T1000 (cell line): ENCODE results near the gene PGLYRP2.
"Not testable (repeated sequence)": the region's sequence is repeated elsewhere in the genome, so short reads cannot be mapped to it uniquely, and the experiment has no call there.

Experiments
- DNase-seq: peaks from one replicate; lab custom pipeline; 2025; ENCODE audit warnings: mixed read lengths; lab: John Stamatoyannopoulos, UW

PGLYRP2 gene

DNA sequence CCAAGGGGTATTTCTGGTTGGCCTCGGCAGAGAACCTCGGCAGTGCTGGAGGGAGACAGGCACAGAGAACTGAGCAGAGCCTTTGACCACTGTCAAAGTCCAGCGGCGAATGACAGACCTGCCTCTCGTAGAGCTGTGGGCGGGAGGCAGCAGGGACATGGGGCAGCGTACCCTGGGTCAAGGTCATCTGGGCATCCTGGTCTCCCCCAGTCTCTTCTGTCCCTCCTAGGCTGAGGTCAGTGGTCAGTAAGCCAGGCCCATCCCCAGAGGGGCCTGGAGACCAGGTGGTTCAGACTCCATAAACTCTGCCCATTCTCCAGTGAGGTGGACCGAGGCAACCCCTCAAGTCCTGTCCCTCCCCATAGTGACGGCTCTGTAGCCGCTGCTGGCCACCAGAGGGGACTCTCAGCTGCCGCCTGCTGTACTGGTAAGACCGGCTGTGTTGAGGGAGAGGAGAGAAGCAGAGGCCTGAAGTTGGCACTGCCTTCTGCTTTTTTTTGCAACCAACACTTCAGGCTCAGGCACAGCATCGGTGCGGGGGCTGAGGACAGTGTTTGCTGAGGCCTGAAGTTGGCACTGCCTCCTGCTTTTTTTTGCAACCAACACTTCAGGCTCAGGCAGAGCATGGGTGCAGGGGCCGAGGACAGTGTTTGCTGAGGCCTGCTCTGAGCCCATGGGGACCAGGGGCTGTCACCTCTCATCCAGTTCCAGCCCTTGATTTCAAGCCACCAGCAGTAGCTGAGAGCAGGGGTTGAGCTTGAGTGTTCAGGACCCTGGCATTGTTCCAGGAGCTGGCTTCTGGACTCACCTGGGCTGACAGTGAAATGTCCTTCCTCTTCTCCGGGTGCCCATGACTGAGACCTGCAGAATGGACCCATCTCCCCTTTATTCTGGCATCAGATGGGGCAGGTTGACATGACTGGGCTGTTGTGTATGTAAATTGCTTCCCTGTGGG is at the start of gene PGLYRP2:
TSS of gene PGLYRP2 (minus strand) at position 111 of the 955 bp plus-strand sequence. CDS start 130 bp downstream, outside the sequence.
- no peak for DNase-seq

DNA sequence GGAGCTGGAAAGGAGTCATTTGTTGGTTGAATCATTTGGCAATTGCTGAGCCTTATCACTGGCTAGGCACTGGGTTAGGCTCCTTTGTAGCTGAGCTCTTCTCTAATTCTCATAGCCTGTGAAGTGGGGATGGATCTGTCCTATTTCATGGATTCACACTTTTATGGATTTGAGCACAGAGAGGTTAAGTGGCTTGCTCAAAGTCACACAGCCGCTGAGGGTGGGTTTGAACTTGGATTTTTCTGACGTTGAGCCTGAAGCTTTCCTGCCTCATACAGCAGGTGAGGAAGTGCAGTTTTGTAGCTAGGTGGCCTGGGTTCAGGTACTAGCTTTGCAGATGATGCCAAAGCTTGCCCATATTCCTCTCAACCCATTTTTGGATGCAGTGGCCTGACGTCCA is 48.4 kb upstream of the PGLYRP2 start:
- no peak for DNase-seq

GRCh38 chr19:15526408-15526807 is 47.1 kb upstream of the PGLYRP2 start:
- DNase-seq: no peak

DNA sequence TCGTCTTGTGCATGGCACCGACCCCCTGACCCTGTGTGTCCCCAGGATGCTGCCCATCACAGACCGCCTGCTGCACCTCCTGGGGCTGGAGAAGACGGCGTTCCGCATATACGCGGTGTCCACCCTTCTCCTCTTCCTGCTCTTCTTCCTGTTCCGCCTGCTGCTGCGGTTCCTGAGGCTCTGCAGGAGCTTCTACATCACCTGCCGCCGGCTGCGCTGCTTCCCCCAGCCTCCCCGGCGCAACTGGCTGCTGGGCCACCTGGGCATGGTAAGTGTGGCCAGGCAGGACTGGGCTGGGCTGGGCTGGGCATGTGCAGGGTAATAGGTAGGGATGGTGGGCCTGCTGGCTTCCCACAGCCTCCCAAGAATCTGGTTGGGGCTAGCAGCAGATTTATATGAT is 46.0 kb upstream of the PGLYRP2 start:
- no peak for DNase-seq

DNA sequence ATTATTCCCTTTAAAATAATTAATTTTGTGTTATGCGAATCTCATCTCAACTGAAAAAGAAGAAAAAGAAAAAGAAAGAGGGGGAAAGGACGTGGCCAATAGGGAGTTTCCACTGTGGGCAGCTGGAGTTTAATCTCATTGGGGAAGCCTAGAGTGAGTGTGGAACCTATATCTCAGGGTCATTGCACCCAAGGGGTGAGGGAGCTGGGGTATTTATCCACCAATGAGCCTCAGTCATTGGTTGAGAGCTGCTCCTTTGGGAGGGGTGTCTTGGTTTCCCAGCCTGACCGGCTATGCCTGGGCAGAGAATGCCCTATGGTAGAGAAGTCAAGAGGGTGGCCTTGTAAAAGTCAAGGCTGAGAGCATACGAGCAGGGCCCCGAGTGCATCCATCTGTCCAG is 45.5 kb upstream of the PGLYRP2 start:
- DNase-seq: no peak

DNA sequence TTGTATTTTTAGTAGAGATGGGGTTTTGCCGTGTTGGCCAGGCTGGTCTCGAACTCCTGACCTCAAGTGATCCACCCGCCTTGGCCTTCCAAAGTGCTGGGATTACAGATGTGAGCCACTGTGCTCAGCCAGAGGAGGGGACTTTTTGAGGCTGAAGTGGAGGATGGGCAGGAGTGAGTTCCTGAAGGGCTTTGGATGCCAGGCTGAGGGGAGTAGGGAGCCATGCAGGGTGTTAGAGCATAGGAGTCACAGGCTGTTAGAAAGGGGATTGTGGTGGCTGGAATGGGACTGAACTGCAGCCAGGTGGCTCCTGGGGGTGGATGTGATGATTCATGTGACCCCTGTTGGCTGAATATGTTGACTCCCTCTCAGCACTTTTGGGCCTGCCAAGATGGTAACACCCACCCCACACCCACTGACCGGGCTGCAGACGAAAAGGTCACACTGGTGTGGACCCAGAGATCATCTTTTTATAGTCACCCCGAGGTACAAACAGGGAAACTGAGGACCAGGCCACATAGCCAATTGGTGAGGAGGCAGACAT is 40.2 kb upstream of the PGLYRP2 start:
- no peak for DNase-seq

- DNase-seq: no peak
Measured at GRCh38 chr19:15517778-15518177, 38.5 kb upstream of the PGLYRP2 start.

DNA sequence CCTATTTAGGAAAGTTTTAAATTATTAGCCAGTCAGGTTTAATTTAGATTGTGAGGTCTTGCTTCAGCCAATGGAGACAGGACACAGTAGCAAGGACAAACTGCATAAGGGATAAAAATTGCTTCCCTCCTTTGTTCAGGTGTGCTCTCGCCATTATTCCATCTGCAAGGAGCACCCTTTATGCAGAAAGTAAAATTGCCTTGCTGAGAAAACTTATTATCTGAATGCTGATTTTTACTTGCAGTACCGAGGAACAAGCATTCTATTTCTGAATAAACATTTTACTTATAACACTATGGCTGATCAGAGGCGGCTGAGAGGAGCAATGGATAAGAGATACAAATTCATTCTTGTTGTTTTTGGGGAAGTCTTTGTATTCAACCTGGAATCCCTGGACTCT is 37.1 kb upstream of the PGLYRP2 start:
- DNase-seq: no peak

DNA sequence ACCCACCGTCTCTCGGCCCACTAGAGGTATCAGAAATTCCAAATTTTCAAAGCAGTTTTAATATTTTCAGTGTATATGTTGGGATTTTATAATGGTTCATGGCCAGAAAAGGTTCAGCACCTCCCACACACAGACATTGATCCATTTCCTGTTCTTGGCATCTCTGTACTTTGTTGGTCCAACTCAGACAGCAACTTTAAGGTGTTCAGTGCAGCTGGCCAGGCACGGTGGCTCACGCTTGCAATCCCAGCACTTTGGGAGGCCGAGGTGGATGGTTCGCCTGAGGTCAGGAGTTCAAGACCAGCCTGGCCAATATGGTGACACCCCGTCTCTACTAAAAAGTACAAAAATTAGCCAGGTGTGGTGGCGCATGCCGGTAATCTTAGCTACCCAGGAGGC is 35.9 kb upstream of the PGLYRP2 start:
- not testable (repeated sequence) for DNase-seq

- no peak for DNase-seq
Measured at GRCh38 chr19:15511671-15512424, 32.5 kb upstream of the PGLYRP2 start.

- no peak for DNase-seq
Measured at GRCh38 chr19:15508035-15508710, 28.9 kb upstream of the PGLYRP2 start, which contains the start of gene CYP4F22. Gene CYP4F22, plus strand, starts transcription at chr19:15508525. Its CDS starts 16,812 bp downstream, at chr19:15525337.

DNA sequence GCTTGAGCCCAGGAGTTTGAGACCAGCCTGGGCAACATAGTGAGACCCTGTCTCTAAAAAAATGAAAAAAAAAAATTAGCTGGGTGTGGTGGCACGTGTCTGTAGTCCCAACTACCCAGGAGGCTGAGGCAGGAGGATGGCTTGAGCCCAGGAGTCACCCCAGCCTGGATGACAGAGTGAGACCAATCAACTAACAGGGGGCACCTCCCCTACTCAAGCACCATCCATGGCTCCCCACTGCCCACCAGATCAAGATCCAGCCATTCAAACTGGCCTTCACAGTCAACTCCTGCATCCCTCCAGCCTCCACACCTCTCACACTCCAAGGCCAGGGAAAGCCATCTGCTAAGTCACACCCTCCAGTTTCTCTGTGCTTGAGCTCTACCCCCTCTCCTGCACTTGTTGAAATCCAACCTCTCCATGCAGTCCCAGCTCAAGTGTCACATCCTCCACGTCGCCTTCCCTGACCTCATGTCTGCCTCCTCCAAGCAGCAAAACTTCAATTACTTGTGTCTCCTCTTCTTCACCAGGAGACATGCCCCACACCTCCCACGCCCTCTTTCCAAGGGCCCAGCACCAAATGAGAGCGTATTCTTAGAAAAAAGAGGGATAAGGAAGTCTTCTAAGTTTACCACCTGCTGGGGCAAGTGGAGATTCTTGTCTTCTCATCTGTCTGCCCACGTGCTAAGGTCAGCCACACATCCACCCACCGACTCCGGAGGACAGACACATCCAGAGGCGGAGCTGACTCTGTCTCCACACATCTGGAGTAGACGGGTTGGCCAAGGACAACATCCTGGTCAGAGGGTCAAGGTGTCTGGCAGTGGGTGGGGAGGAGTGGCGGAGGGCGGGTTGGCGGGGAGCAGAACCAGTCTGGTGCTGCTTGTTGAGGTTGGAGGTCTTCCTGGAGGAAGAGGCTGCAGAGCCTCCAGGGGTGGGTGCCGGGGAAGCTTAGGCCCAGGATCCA is 28.1 kb upstream of the PGLYRP2 start:
- DNase-seq: no peak

GRCh38 chr19:15506074-15506571 is 26.8 kb upstream of the PGLYRP2 start:
- DNase-seq: no peak

GRCh38 chr19:15502264-15502663 is 23.0 kb upstream of the PGLYRP2 start:
- no peak for DNase-seq

DNA sequence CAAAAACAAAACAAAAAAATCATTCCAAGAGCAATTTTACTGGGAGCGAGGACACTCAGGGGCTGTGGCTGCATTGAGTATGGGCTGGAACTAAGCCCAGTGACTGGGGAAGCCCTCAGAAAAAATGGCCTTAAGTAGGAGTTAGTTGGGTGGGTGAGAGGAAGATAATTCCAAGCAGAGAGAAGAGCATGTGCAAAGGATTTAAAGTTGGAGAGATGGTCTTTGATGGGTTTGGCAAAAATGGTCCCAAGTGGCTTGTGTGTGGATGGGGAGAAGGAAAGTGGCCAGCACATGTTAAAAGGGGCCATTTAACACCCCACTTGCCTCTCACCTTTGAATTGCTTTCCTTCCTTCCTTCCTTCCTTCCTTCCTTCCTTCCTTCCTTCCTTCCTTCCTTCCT is 22.3 kb upstream of the PGLYRP2 start:
- no peak for DNase-seq

- no peak for DNase-seq
Measured at GRCh38 chr19:15498910-15499309, 19.6 kb upstream of the PGLYRP2 start.

DNA sequence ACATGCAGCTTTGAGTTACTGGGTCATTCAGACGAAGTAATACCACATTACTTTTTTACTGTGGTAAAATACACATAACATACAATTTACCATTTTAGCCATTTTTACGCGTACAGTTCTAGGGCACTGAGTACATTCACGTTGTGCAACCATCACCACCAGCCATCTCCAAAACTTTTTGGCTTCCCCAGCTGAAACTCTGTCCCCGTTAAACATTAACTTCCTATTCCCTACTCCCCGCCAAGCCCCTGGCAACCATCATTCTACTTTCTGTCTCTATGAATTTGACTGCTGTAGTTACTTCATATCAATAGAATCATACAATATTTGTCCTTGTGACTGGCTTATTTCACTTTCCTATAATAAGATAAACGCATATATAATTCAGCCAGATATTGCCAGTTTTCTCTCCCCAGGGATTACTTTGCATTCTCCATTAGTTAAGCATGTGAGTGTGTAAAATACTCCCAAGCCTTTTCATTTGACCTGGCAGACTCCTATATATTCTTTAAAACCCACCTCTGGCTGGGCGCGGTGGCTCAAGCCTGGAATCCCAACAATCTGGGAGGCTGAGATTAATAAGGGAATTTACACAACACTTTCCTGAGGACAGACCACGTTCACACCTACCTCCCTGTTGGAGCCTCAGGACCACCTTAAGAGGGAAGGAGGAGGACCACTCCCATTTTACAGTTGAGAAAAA is 19.0 kb upstream of the PGLYRP2 start:
- DNase-seq: no peak

- no peak for DNase-seq
Measured at GRCh38 chr19:15495151-15495550, 15.8 kb upstream of the PGLYRP2 start.

- DNase-seq: no peak
Measured at GRCh38 chr19:15488489-15489226, 9.4 kb upstream of the PGLYRP2 start.
